Fibroblast of pulmonary artery (primary cell): Measurements from ENCODE around the gene PRRX2.

Source experiments
- DNase-seq: peaks from one replicate; pipeline ENCODE4 v3.0.0-alpha.2; 2010; ENCODE audit warnings: low read depth
- H3K4me3 ChIP-seq: replicated peaks from 2 replicates; pipeline ENCODE4 v1.5.1; 2011; ENCODE audit warnings: low read depth, mild to moderate bottlenecking, control low read depth, low read length, moderate library complexity
- TF ChIP-seq, protein P1 (sequence below): IDR thresholded peaks from 2 replicates; pipeline ENCODE4 v1.5.1; 2011; ENCODE audit warnings: mild to moderate bottlenecking, control low read depth, low read length, inconsistent platforms; ENCODE audit errors: missing control alignments

The PRRX2 gene

DNA sequence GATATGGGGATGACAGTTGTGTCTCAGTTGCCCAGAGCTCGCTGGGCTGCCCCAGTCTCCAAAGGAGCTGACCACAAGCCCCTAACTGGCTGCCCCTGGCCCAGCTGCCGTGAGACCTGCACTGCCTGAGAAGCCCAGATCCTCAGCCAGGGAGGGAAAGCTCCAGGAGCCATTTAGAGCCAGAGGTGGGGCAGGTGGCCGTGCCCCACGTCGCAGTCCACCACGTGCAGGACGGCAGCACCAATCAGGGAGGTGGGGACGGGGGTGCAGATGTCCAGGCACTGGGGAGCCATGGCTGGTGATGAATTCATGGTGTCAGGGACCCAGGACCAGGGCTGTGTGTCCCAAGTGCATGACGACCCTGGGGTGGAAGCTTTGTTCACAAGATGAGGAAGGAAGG, 13.4 kb downstream of the PRRX2 start:
- no peak for DNase-seq
- no peak overlapping the region for H3K4me3 ChIP-seq
- TF ChIP-seq, protein P1, sequence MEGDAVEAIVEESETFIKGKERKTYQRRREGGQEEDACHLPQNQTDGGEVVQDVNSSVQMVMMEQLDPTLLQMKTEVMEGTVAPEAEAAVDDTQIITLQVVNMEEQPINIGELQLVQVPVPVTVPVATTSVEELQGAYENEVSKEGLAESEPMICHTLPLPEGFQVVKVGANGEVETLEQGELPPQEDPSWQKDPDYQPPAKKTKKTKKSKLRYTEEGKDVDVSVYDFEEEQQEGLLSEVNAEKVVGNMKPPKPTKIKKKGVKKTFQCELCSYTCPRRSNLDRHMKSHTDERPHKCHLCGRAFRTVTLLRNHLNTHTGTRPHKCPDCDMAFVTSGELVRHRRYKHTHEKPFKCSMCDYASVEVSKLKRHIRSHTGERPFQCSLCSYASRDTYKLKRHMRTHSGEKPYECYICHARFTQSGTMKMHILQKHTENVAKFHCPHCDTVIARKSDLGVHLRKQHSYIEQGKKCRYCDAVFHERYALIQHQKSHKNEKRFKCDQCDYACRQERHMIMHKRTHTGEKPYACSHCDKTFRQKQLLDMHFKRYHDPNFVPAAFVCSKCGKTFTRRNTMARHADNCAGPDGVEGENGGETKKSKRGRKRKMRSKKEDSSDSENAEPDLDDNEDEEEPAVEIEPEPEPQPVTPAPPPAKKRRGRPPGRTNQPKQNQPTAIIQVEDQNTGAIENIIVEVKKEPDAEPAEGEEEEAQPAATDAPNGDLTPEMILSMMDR: no peak

DNA sequence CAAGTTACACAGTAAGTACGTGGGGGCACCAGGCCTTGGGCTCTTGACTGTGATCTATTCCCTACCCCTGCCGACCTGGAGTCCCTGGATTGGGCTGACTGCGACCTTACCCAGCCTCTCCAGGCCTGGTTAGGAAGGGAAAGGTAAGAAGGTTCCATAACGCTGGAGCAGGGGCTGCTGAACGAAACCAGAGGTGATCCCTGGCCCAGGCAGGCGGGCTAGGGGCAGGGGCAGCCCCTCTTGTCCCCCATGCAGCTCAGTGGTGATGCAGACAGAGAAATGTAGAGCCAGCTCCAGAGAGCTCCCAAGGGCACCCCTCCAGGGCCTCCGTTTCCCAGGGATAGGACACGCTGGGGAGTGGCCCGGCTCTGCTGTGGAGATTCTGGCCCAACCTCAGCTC, 14.1 kb downstream of the PRRX2 start:
- H3K4me3 ChIP-seq: no peak overlapping the region
- DNase-seq: no peak
- TF ChIP-seq, protein P1: no peak

DNA sequence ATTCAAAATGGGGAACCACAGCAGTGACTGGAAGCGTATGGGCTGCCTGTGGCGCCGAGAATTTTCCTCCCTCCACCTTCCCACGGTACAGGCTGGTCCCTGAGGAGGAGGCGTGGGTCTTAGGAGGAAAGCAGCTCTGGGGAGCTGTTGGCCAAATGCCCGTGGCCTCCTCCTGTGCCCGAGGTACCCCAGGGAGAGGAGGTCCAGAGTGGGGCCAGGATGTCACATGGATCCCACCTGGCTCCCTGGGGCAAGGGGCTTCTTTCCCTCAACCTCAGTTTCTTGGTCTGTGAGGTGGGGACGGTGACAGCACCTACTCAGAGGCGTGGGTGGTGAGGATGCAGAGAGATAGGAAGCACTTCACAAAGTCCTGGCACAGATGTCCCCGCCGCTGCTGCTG, 16.5 kb downstream of the PRRX2 start:
- no peak for DNase-seq
- TF ChIP-seq, protein P1: no peak
- H3K4me3 ChIP-seq: no peak overlapping the region

DNA sequence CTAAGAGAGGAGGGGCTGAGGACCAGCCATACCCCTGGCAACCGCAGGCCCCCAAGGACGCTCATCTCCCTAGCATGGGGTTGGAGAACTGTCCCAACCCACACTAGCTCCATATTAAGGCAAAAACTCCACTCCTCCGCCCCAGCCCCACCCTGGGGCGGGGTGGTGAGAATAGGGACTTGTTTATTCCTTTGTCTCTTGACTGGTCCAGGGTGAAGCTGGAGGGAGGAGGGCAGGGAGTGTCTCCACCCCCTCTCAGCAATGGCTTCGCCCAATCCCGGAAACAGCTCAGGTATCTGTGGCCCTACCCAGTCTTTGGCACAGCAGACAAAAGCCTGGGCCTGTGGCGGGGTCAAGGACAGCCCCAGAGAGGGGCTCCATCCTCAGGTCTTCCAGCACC, 16.9 kb downstream of the PRRX2 start:
- H3K4me3 ChIP-seq: no peak overlapping the region
- DNase-seq: no peak
- TF ChIP-seq, protein P1: no peak

DNA sequence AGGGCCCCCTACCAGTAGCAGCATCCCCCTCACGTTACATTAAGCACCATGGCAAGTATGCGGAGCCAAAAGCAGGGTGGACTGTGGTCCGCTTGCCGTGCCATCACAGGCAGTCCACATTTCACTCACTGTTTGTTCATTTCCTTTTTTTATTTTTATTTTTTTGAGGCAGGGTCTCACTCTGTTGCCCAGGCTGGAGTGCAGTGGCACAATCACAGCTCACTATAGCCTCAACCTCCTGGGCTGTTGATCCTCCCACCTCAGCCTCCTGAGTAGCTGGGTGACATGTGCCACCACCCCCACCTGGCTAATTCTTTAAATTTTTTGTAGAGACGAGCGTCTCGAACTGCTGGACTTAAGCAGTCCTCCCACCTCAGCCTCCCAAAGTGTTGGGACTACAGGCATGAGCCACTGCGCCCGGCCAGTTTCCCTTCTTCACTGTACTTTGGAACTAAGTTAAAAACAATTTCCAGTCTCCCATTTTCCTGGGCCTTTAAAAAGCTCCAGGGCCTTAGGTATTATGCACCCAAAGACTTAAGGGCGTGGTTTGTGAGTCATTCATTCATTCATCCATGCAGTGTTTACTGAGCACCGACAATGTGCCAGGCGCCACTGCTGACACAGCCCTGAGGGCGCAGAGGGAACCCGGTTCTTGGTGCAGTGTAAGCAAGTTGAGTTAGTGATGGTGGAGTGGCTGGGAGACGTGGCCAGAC, 19.9 kb downstream of the PRRX2 start:
- no peak overlapping the region for H3K4me3 ChIP-seq
- TF ChIP-seq, protein P1: no peak
- DNase-seq: no peak

DNA sequence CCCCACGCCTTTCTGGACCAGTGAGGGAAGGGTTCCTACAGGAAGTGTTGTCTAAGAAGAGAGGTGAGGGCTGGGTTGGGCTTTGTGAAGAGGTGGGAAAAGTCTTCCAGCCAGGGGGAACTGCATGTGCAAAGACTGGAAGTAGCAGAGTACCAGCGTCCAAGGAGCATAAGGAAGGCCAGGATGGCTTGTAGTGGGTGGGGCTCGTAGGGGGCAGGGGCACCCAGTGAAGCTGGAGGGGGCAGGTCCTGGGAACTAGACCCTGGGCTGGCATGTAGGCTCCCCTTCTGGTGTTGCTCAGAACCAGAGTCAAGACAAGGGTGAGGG, 20.4 kb downstream of the PRRX2 start:
- TF ChIP-seq, protein P1: no peak

DNA sequence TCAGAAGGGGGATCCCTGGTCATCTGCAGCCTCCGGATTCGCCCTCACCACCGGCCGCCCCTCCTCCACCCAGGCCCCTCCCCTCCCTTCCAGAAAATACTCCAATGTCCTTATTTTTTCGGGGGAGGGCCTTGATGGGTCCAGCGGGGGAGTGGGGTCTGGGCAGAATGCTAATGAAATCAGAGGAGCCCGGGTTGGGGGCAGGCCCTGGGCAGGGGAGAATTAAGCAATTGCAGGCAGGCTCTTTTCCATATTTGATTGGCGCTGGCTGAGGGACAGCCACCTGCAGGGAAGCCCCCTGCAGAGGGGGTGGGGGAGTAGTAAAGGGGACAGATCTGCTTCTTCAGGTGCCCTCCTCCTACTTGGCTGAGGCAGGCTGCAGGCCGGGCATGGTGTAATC, 21.3 kb downstream of the PRRX2 start:
- TF ChIP-seq, protein P1: no peak
- H3K4me3 ChIP-seq: no peak overlapping the region
- no peak for DNase-seq

More for the DNA sequence above, 20.4 kb downstream of the PRRX2 start:
- H3K4me3 ChIP-seq: no peak overlapping the region
- DNase-seq: no peak
